Aorta (tissue), 5 donors: ENCODE measurements around the gene ANTXRL. TPM values are rescaled to one million over a fixed set of nuclear protein-coding genes. Genes with fewer than 3 reads are reported as not detected.
A peak's percentile ranks its signal among the peaks of the same experiment; 100 is the strongest.
"Not testable (repeated sequence)": the region's sequence is repeated elsewhere in the genome, so short reads cannot be mapped to it uniquely, and the experiment has no call there.

Experiments used
- ATAC-seq: fragments of 200-7000 bp; cut with Tn5 transposase; one replicate; pipeline ENCODE4 v1.9.1; 2022; ENCODE audit warnings: moderate library complexity; ENCODE audit not compliant: low FRiP score
- DNase-seq, 2 donors: peaks; one replicate each; pipeline ENCODE4 v3.0.0-alpha.2; 2020
- H3K27ac ChIP-seq, 2 donors: one replicate each; pipeline ENCODE4 v1.5.1; 2013; ENCODE audit warnings: low read length in 2 of 2, mild to moderate bottlenecking in 2 of 2, moderate library complexity in 2 of 2, control low read depth in 1 of 2, inconsistent platforms in 1 of 2, low read depth in 1 of 2
- H3K27me3 ChIP-seq, 2 donors: one replicate each; pipeline ENCODE4 v1.6.1; 2013; ENCODE audit warnings: control low read depth in 1 of 2, low read length in 1 of 2, mild to moderate bottlenecking in 1 of 2, moderate library complexity in 1 of 2; ENCODE audit not compliant: insufficient read depth in 2 of 2, control insufficient read depth in 1 of 2
- H3K36me3 ChIP-seq, 2 donors: one replicate each; pipeline ENCODE4 v1.6.1; 2013; ENCODE audit warnings: control low read depth in 1 of 2, low read length in 1 of 2, mild to moderate bottlenecking in 1 of 2; ENCODE audit not compliant: insufficient read depth in 2 of 2, control insufficient read depth in 1 of 2
- H3K4me1 ChIP-seq, 2 donors: one replicate each; pipeline ENCODE4 v1.6.1; 2013; ENCODE audit warnings: low read length in 2 of 2, control low read depth in 1 of 2, mild to moderate bottlenecking in 1 of 2, moderate library complexity in 1 of 2; ENCODE audit not compliant: insufficient read depth in 2 of 2, control insufficient read depth in 1 of 2
- H3K4me3 ChIP-seq, 2 donors: one replicate each; pipeline ENCODE4 v1.5.1; 2013; ENCODE audit warnings: low read length in 2 of 2, control low read depth in 1 of 2, mild to moderate bottlenecking in 1 of 2
- H3K9me3 ChIP-seq: one replicate; pipeline ENCODE4 v1.6.1; 2013; ENCODE audit warnings: mild to moderate bottlenecking, low read length; ENCODE audit not compliant: control insufficient read depth
- WGBS, 2 donors: extraction: QIAGEN DNeasy Blood & Tissue Kit; methylation state at CpG; one replicate each; pipeline ENCODE4 v1.1.7; 2013; 5-methylcytosine and 5-hydroxymethylcytosine counted together
- intact Hi-C, 2 donors: fragments of 100-400 bp; cut with DNase I; formaldehyde crosslinking; loops; one replicate each; pipeline versions ENCODE4 v1.14.2 to v1.15.0; 2022
- polyA plus RNA-seq, 2 donors: library from polyadenylated mRNA; stranded (reverse); fragments of 200-250 nt; gene quantifications; one replicate each; pipeline ENCODE4 v1.2.3, GENCODE V29; 2013
- total RNA-seq, 2 donors: library from RNA; stranded (reverse); fragmentation: NEBNext Ultra II Directional; extraction: Animal tissue kit (Norgen Biotek cat#: 25700); gene quantifications; one replicate each; pipeline ENCODE4 v1.2.1, GENCODE V29; 2021
- donor health status: healthy with polysubstance abuse.
- donor health status: Bipolar disorder and iron deficiency.
- donor health status: DM: no; HTN: no; CAD: no.
- donor health status: DM: no; HTN: no; CAD: no.
- donor health status: DM: yes; HTN: yes; CAD: no.

The ANTXRL gene
- total and polyA plus RNA-seq, 4 donors = 0.60 TPM; not detected in 3

- DNase-seq (no peak), ATAC-seq (no peak)
- 99 to 100% methylated on average over 4 of the region's 4 CpGs for WGBS, 2 donors
- Histone ChIP-seq H3K4me1 (no peaks in the 10 kb centered on the region), H3K4me3 (no peak overlapping the region), H3K36me3 (no peaks in the 10 kb centered on the region), H3K9me3 (no peaks in the 10 kb centered on the region), H3K27me3 (no peaks in the 10 kb centered on the region), H3K27ac (no peak overlapping the region)
- intact Hi-C loops = no loop called here
Measured at GRCh38 chr10:46326971-46327370, 40.2 kb downstream of the ANTXRL start.

GRCh38 chr10:46327685-46328084 lies 40.9 kb downstream of the ANTXRL start:
- DNase-seq = no peak
- no peak overlapping the region for H3K4me3 ChIP-seq
- no peak for ATAC-seq
- H3K27ac ChIP-seq = no peak overlapping the region
- H3K27me3 ChIP-seq = no peaks in the 10 kb centered on the region
- H3K9me3 ChIP-seq = no peaks in the 10 kb centered on the region
- intact Hi-C loops = no loop called here
- H3K4me1 ChIP-seq = no peaks in the 10 kb centered on the region
- H3K36me3 ChIP-seq = no peaks in the 10 kb centered on the region
- WGBS, 2 donors = 89 to 92% methylated on average over 5 of the region's 5 CpGs

GRCh38 chr10:46328853-46329689 lies 42.3 kb downstream of the ANTXRL start:
- ATAC-seq (peak; percentile 15), DNase-seq (no peak)
- Histone ChIP-seq H3K36me3 (no peaks in the 10 kb centered on the region), H3K4me3 (no peak overlapping the region), H3K27ac (no peak overlapping the region), H3K9me3 (no peaks in the 10 kb centered on the region), H3K27me3 (no peaks in the 10 kb centered on the region), H3K4me1 (no peaks in the 10 kb centered on the region)
- WGBS, 2 donors = 80 to 88% methylated on average over 9 of the region's 9 CpGs
- intact Hi-C loops = no loop called here

- intact Hi-C loops = no loop called here
- no peak for DNase-seq
Measured at GRCh38 chr10:46329690-46330016, 42.9 kb downstream of the ANTXRL start.

GRCh38 chr10:46330894-46331293 lies 44.1 kb downstream of the ANTXRL start:
- no peaks in the 10 kb centered on the region for H3K27me3 ChIP-seq
- no peak for ATAC-seq
- no peaks in the 10 kb centered on the region for H3K9me3 ChIP-seq
- WGBS, 2 donors = 76 to 87% methylated on average over 3 of the region's 3 CpGs
- H3K4me3 ChIP-seq = no peak overlapping the region
- no peak overlapping the region for H3K27ac ChIP-seq
- no peaks in the 10 kb centered on the region for H3K36me3 ChIP-seq
- DNase-seq = no peak
- intact Hi-C loops = no loop called here
- no peaks in the 10 kb centered on the region for H3K4me1 ChIP-seq

More at GRCh38 chr10:46329690-46330016, 42.9 kb downstream of the ANTXRL start:
- Histone ChIP-seq H3K4me3 (no peak overlapping the region), H3K27me3 (no peaks in the 10 kb centered on the region), H3K36me3 (no peaks in the 10 kb centered on the region), H3K27ac (no peak overlapping the region), H3K9me3 (no peaks in the 10 kb centered on the region), H3K4me1 (no peaks in the 10 kb centered on the region)
- WGBS, 2 donors = 79% methylated on average over 8 of the region's 8 CpGs
- no peak for ATAC-seq

- DNase-seq, intact Hi-C loops, H3K4me1 ChIP-seq, H3K36me3 ChIP-seq, H3K27ac ChIP-seq, ATAC-seq, H3K9me3 ChIP-seq, H3K4me3 ChIP-seq, H3K27me3 ChIP-seq: not testable (repeated sequence)
- WGBS, 2 donors = 47 to 64% methylated on average over 2 to 3 of the region's 4 CpGs
Measured at GRCh38 chr10:46365484-46365883, 78.7 kb downstream of the ANTXRL start.

GRCh38 chr10:46367209-46367608 lies 80.4 kb downstream of the ANTXRL start:
- H3K36me3 ChIP-seq, DNase-seq, H3K4me1 ChIP-seq, H3K4me3 ChIP-seq, intact Hi-C loops, H3K27me3 ChIP-seq, ATAC-seq, H3K27ac ChIP-seq, H3K9me3 ChIP-seq: not testable (repeated sequence)
- 94% methylated on average over 2 of the region's 5 CpGs; no CpG with 5 or more reads in 1 of the 2 donors for WGBS, 2 donors

- ATAC-seq, intact Hi-C loops, H3K36me3 ChIP-seq, H3K4me1 ChIP-seq, H3K4me3 ChIP-seq, H3K9me3 ChIP-seq, H3K27me3 ChIP-seq, H3K27ac ChIP-seq: not testable (repeated sequence)
- 83 to 84% methylated on average over 5 to 6 of the region's 8 CpGs for WGBS, 2 donors
- DNase-seq = peak in 1 of 2 donors; percentile 34
Measured at GRCh38 chr10:46367666-46368240, 81.0 kb downstream of the ANTXRL start.

- H3K27ac ChIP-seq, H3K9me3 ChIP-seq, H3K36me3 ChIP-seq, ATAC-seq, DNase-seq, H3K27me3 ChIP-seq, H3K4me1 ChIP-seq, H3K4me3 ChIP-seq, intact Hi-C loops: not testable (repeated sequence)
- WGBS, 2 donors = 96% methylated on average over 6 to 10 of the region's 11 CpGs
Measured at GRCh38 chr10:46368956-46369355, 82.2 kb downstream of the ANTXRL start.
